Brain pericyte (primary cell): ENCODE results near the gene OR1L1.

ENCODE experiments used
- DNase-seq: peaks from one replicate; pipeline ENCODE4 v3.0.0-alpha.2; 2012; ENCODE audit warnings: low read depth, low spot score

OR1L1 gene, protein sequence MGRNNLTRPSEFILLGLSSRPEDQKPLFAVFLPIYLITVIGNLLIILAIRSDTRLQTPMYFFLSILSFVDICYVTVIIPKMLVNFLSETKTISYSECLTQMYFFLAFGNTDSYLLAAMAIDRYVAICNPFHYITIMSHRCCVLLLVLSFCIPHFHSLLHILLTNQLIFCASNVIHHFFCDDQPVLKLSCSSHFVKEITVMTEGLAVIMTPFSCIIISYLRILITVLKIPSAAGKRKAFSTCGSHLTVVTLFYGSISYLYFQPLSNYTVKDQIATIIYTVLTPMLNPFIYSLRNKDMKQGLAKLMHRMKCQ

DNA sequence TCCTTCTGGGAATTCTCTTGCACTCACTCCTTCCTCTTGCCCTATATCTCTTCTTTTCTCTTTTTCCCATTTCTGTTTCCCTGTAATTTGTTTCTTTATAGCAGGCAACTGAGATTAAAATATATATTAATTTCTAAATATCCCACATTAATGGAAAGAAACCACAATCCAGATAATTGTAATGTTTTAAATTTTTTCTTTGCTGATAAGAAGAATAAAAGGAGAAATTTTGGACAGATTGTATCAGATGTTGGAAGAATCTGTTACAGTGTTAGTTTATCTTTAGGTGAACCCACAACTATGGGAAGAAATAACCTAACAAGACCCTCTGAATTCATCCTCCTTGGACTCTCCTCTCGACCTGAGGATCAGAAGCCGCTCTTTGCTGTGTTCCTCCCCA is at the start of gene OR1L1:
Gene OR1L1, plus strand, starts transcription at position 301 of the 400 bp plus-strand sequence. Its CDS starts 0 bp downstream, at position 301.
- no peak for DNase-seq

- DNase-seq, result no peak
These were observed 47.2 kb upstream of the OR1L1 start, which contains the start of gene OR1Q1 for GRCh38 chr9:122614362-122614761. OR1Q1 (plus strand) TSS chr9:122614738; CDS start chr9:122614738, 0 bp downstream.

- no peak for DNase-seq
These were observed 41.5 kb upstream of the OR1L1 start for GRCh38 chr9:122619996-122620395.

DNA sequence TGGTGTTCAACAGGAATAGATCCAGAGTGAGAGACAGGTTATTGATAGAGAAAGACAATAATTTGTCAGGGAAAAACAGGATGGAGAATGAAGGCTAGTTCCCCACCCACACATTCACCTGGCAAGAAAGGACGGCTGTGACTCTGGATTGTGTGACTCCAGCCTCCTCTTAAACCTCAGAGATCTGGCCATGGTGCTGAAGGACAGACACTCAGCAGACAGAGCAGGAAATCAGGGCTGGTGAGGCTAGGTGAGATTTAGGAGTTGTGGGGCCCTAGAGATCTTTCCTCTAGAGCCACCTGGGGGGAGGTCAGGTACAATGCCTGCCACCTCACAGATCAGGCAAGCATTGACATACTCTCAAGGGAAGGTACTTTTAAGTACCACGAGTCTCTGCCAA is 19.3 kb upstream of the OR1L1 start:
- DNase-seq, result no peak

- DNase-seq, result no peak
These were observed 5.1 kb upstream of the OR1L1 start for GRCh38 chr9:122656378-122656777.

DNA sequence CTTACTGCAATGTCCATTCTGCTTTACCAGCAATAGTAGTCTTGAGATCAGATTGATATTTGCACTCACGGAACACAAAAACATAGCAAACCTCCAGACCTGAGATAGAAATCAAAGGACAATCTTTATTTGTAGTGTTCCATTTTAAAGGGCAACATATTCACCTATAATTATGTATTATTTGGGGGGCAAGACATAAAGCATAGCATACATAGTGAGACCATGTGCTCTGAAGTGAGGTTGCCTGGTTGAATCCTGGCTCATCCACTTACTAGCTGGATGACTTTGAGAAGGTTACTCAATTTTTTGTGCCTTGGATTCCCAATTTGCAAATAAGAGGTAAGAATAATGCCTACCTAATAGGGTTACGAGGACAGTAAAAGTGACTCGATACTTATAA is 4.0 kb upstream of the OR1L1 start, which contains the start of gene OR1B1:
Gene OR1B1, minus strand, starts transcription at position 101 of the 400 bp plus-strand sequence.
- DNase-seq, result no peak

- DNase-seq, result no peak
These were observed 11.0 kb downstream of the OR1L1 start for GRCh38 chr9:122672481-122672880.

DNA sequence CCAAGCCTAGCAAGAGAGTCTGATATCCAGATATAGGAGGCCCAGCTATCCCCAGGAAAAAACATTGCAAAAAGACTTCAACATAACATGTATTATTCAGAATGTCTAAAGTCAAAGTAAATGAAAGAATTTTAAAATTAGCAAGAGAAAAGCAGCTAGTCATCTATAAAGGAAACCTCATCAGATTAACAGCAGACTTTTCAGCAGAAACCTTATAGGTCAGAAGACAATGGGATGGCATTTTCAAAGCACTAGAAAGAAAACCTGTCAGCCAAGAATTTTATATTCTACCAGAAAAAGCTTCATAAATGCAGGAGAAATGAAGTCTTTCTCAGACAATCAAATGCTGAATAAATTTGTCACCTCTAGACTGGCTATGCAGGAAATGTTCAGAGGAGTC is 23.3 kb downstream of the OR1L1 start:
- no peak for DNase-seq

DNA sequence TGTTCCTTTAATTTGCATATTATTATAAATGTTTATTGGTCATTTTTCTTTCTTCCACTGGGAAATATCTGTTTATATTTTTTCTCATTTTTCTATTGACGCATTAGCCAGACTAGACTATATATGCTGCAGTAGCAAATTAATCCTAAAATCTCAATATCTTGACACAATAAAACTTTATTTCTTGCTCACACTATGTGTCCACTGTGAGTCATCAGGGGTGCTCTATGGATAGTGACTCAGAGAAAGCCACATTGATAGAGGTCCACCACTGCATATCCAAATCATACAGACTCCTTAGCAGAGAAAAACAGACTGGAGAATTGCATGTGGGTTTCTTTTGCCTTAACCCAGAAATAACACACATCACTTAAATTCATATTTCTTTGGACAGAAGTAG is 34.2 kb downstream of the OR1L1 start:
- no peak for DNase-seq
